GM08714 (cell line): ENCODE results near the gene PLCE1.
"Not testable (repeated sequence)": the region's sequence is repeated elsewhere in the genome, so short reads cannot be mapped to it uniquely, and the experiment has no call there.

Source experiments
- H3K4me3 ChIP-seq: fragments of 200-500 bp; sonication (Bioruptor generic); 2 replicates; pipeline ENCODE4 v1.5.1; 2014; ENCODE audit warnings: mild to moderate bottlenecking, low read length, inconsistent platforms
- ZNF274 ChIP-seq: IDR thresholded peaks from 2 replicates; pipeline ENCODE4 v1.6.1; 2012; ENCODE audit warnings: mild to moderate bottlenecking, low read depth, low read length

Gene PLCE1

DNA sequence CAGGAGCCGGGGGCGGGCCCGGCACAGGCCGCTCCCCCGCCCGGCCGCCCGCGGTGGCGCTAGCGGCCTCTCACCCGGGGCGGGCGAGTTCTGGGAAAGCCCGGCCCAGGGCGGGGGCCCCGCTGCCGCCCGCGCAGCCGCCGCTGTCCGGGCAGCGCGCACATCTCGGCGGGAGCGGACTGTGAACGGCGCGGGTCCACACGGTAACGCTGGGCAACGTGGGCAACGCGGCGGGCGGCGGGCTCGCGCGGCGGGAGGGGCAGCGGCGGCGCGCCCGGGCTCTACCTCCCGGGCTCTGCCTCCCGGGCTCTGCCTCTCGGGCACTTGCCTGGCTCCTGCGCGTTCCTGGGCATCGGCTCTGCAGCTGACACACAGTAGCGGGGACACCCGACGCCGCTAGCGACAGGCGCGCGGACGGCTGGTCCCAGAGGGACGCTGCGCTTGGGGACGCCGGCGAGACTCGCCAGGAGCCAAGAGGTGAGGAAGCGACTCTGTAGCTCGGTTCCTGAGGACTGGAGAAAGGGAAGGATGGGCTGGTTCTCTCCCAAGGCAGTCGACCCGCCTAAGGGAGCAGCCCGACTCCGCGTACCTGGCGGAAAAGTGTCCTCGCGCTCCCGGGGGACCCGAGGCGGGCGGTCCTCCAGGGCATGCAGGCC is at the start of gene PLCE1:
Gene PLCE1 (plus strand): TSS at position 150 of the 656 bp plus-strand sequence. CDS start 37,116 bp downstream, outside the sequence.
- TF ChIP-seq ZNF274: no peak
- H3K4me3 ChIP-seq: peak within 1 kb of the TSS; percentile 16; the same call in 1 of the 2 replicates

DNA sequence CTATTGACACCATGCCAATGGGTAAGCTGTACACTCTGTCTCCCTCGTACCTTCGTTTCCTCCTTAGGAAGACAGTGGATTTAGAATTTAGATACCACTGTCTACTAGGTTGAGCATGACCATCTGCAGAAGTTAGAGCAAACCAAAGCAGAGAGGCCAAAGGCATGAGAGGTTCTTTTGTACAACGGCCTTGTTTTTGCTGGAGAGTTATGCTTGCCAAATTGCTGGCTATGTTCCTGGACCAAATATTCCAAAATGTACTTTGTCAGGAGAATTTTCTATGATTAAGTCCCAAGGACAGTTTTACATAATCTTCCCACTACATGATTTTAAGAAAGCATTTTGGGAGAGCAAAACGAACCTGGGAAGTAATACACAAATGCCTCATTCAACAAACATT is 47.9 kb upstream of the PLCE1 start:
- no peak overlapping the region for H3K4me3 ChIP-seq
- no peak for TF ChIP-seq ZNF274

DNA sequence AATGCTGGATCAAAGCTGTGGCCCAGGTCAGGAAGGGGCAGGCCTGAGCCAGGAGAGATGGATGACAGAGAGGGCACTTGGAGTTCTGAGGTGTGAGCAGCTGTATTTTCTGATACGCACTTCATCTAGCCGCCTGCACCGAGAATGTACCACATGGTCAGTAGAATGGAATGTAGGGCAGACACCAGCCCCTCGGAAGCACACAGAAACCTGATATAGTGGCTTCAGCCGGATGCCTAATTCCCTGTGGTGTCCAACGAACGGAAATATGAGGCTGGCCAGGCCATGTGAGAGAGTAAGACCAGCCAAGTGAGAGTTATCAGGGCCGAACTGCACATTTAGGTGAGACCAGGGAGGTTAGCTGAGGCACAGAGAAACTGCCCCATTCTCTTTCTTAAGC is 46.7 kb upstream of the PLCE1 start:
- H3K4me3 ChIP-seq: no peak overlapping the region
- no peak for TF ChIP-seq ZNF274

DNA sequence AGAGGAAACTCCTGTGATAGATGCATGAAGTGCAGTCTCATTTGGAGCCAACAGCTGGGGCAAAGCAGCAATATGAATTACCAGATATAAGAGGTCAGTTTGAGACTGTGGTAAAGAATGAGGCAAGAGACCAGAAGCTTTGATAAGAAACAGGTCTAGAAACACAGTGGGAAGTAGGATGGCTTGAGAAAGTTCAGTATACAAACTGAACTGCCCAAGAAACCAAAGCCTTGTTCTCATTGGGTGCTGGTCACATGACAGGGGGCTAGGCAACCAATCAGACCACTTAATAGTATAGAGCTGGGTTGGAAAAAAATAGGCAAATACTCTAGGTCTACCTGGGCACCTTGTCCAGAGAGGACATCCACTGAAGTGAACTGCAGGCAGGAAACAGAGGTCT is 46.2 kb upstream of the PLCE1 start:
- H3K4me3 ChIP-seq: no peak overlapping the region
- TF ChIP-seq ZNF274: no peak

DNA sequence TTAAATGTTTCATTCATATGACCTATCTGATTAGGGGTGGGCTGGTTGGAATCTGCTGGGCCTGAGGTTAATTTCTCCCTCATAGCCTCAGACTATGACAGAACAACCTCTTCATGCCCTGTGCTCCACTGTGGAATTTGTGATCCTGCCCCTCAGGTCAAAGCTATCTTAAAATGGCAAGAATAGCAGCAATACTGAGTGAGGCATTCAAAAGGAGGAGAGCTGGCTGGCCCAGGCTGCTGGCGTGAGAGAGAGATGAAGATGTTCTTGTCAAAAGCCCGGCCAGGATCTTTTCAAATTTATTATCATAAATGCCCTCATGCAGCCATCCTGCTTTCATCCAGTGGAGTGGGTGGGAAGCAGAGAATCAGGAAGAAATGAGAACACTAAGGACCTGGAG is 41.8 kb upstream of the PLCE1 start:
- H3K4me3 ChIP-seq: no peak overlapping the region
- TF ChIP-seq ZNF274: no peak

DNA sequence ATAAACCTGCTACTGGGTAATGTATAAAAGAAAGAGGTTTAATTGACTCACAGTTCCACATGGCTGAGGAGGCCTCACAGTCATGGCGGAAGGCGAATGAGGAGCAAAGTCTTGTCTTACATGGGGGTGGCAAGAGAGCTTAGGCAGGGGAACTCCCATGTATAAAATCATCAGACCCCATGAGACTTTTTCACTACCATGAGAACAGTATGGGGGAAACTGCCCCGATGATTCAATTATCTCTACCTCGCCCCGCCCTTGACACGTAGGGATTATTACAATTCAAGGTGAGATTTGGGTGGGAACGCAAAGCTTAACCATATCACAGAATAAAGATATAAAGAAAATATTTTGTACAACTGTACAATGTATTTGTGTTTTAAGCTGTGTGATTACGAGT is 39.4 kb upstream of the PLCE1 start:
- TF ChIP-seq ZNF274: no peak
- no peak overlapping the region for H3K4me3 ChIP-seq

DNA sequence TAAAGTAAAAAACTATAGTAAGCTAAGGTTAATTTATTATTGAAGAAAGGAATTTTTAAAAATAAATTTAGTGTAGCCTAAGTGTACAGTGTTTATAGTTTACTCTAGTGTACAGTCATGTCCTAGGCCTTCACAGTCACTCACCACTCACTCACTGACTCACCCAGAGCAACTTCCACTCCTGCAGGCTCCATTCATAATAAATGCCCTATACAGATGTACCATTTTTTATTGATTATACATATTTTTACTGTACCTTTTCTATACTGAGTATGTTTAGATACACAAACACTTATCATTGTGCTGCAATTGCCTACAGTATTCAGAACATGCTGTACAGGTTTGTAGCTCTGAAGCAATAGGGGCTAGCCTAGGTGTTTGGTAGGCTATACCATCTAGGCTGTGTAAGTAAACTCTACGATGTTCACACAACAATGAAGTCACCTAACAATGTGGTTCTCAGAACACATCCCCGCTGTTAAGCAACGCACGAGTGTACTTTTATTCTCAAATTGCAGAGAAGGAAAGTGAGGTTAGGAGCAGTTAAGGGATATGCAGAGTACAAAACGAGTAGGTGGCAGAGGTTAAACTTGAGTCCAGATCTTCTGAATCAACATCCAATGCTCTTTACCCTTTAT is 38.9 kb upstream of the PLCE1 start:
- no peak for TF ChIP-seq ZNF274
- no peak overlapping the region for H3K4me3 ChIP-seq

DNA sequence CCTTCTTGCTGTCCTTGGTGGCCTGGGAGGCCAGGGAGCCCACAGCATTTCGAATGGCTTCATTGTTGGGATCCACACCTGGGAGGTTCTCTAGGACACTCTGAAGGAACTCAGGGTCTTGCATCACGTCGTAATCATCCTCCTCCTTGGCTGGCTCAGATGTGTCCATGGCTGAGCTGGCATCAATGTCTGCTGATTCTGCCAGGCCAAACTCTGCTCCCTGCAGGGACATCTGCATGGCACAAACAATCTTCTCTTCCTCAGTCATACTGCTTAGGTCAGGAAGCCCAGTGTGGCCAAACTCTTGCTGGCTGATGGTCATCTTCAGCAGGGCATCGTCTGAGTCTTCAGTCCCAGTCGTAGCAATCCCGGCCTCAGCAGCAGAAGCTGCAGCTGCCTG is 34.9 kb upstream of the PLCE1 start:
- no peak overlapping the region for H3K4me3 ChIP-seq
- no peak for TF ChIP-seq ZNF274

DNA sequence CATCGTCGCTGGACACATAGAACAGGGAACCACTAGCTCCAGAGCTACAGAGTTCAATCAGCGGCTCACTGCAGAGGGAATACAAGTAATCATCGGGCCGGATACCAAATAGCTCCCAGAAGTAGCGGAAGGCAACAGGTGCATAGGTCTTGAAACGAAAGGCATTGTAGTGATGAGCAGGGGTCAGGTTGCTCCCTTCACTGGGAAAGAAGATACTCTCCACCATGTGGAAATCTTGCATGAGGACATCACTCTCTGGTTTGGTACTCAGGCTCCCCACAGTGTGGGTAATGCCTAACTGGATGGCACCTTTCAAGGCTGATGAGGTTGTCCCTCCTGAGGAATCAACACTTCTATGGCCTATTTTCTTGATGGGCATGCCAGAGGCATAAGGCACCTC is 32.7 kb upstream of the PLCE1 start:
- not testable (repeated sequence) for H3K4me3 ChIP-seq

DNA sequence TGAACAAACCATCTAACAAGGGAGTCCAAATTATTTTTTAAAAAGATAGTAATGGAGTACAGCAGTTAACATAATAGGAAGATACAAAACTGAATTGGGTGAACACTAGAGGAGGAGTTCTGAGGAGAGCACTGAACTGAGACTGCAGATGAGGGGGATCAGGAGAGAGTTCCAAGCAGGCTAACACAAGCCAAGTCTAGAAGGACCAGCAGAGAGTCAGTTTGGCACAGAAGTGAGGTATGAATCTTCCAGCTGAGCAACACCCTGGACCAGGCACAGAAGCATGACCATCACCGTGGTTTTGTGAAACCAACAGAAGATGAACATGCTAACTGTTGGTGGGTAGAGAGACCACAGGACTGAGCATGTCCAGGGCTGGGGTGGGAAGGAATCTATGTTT is 30.8 kb upstream of the PLCE1 start:
- no peak overlapping the region for H3K4me3 ChIP-seq
- TF ChIP-seq ZNF274: no peak

DNA sequence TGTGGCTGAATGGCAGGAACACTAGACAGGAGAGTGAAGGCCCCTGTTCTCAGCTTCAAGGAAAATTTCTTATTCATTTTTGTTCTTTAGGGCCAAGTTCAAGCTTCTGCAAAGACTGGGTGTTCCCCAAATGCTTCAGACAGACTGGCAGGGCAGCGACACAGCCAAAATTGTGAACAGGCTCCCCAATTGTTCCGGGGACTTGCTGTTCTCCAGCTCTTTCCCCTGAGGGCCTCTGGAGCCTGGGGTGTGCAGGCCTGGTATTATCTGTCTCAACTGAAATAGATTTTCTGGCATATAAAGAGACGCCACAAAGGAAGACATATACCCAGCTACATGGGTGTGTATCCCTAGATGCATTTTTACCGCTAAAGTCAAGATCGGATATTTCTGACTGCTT is 30.3 kb upstream of the PLCE1 start:
- no peak overlapping the region for H3K4me3 ChIP-seq
- no peak for TF ChIP-seq ZNF274

DNA sequence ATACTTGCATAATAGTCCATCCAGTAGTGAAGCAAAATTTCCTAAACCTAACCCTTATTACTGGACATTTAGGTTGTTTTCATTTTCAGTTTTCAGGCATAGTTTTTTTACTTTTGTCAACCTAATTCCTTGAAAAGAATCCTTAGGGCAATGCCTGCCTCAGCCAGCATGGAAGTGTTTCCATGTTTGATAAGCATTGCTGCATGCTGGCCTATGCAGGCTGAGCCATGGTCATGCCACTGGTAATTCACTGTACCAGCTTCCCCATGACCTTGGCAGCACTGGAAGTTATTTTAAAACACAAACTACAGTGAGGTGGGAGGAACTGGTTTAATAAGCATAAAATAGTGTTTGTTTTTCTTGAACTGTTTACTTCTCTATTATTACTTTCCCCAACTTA is 27.8 kb upstream of the PLCE1 start:
- no peak overlapping the region for H3K4me3 ChIP-seq
- TF ChIP-seq ZNF274: no peak

DNA sequence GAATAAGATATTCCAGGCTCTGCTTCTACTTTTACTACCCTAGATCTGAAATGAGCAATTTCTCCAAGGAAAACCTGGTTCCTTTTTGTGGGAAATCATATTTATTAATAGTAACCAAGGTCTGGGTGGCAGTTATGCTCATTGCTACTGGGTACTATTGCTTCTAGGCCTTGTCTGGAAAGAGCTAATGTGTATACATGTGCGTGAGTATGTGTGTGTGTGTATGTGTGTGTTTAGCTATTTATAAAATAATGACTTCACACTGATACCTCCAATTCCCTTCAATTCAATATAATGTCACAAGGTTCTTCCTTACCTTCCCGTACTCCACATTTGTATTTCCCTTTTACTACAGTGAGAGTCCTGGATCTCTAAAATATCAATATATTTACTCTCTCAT is 26.0 kb upstream of the PLCE1 start:
- no peak for TF ChIP-seq ZNF274
- no peak overlapping the region for H3K4me3 ChIP-seq

DNA sequence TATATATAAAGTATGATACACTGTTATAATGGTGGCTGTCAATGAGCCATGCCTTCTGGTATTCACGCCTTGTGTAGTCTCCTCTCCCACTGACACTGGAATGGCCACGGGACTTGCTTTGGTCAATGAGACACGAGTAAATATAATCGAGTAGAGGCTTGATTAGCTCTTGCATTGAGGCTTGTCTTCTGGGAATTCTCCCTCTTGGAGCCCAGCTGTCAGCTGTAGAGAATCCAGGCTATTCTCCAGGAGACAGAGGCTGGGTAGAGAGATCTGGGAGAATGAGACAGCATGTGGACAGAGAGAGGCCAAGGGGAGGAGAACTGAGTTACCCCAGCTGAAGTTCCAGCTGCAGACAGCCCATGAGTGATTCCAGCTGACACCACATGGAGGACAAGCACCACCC is 25.2 kb upstream of the PLCE1 start:
- TF ChIP-seq ZNF274: no peak
- no peak overlapping the region for H3K4me3 ChIP-seq

DNA sequence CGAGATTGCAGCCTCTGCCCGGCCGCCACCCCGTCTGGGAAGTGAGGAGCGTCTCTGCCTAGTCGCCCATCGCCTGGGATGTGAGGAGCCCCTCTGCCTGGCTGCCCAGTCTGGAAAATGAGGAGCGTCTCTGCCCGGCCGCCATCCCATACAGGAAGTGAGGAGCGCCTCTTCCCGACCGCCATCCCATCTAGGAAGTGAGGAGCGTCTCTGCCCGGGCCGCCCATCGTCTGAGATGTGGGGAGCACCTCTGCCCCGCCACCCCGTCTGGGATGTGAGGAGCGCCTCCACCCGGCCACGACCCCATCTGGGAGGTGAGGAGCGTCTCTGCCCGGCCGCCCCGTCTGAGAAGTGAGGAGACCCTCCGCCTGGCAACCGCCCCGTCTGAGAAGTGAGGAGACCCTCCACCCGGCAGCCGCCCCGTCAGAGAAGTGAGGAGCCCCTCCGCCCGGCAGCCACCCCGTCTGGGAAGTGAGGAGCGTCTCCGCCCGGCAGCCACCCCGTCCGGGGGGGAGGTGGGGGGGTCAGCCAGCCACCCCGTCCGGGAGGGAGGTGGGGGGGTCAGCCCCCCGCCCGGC is 23.2 kb upstream of the PLCE1 start:
- not testable (repeated sequence) for H3K4me3 ChIP-seq
